GM19455 (cell line): ENCODE results near the gene MAD1L1.
"Not testable (repeated sequence)": the region's sequence is repeated elsewhere in the genome, so short reads cannot be mapped to it uniquely, and the experiment has no call there.

Source experiments
- ATAC-seq: cut with Tn5 transposase; IDR thresholded peaks from one replicate; pipeline ENCODE4 v1.9.1; 2021; ENCODE audit not compliant: unreplicated experiment

Gene MAD1L1

GRCh38 chr7:2008101-2008935 lies 224.4 kb downstream of the MAD1L1 start:
- no peak for ATAC-seq

- no peak for ATAC-seq
These were observed 225.2 kb downstream of the MAD1L1 start for GRCh38 chr7:2007551-2007950.

GRCh38 chr7:2006921-2007381 lies 225.8 kb downstream of the MAD1L1 start:
- no peak for ATAC-seq

- ATAC-seq: no peak
These were observed 226.4 kb downstream of the MAD1L1 start for GRCh38 chr7:2006231-2006771.

- ATAC-seq: no peak
These were observed 227.0 kb downstream of the MAD1L1 start for GRCh38 chr7:2005786-2006185.

- ATAC-seq: no peak
These were observed 227.7 kb downstream of the MAD1L1 start for GRCh38 chr7:2004841-2005725.

- ATAC-seq: no peak
These were observed 228.6 kb downstream of the MAD1L1 start for GRCh38 chr7:2003931-2004812.

- no peak for ATAC-seq
These were observed 229.3 kb downstream of the MAD1L1 start for GRCh38 chr7:2003451-2003930.

GRCh38 chr7:2002561-2003450 lies 229.9 kb downstream of the MAD1L1 start:
- ATAC-seq: no peak

- no peak for ATAC-seq
These were observed 230.9 kb downstream of the MAD1L1 start for GRCh38 chr7:2001601-2002442.

- no peak for ATAC-seq
These were observed 231.9 kb downstream of the MAD1L1 start for GRCh38 chr7:2000746-2001321.

- ATAC-seq: no peak
These were observed 232.5 kb downstream of the MAD1L1 start for GRCh38 chr7:2000153-2000687.

- ATAC-seq: no peak
These were observed 233.3 kb downstream of the MAD1L1 start for GRCh38 chr7:1999278-1999984.

GRCh38 chr7:1998146-1998545 lies 234.6 kb downstream of the MAD1L1 start:
- no peak for ATAC-seq

GRCh38 chr7:1997537-1998076 lies 235.1 kb downstream of the MAD1L1 start:
- ATAC-seq: no peak

GRCh38 chr7:1996816-1997215 lies 235.9 kb downstream of the MAD1L1 start:
- no peak for ATAC-seq

GRCh38 chr7:1995911-1996420 lies 236.8 kb downstream of the MAD1L1 start:
- not testable (repeated sequence) for ATAC-seq
